Cardiac fibroblast (primary cell): ENCODE results near the gene F8.

Experiments used
- DNase-seq, 2 donors: peaks; one replicate each; pipeline versions ENCODE4 v3.0.0 to v3.0.0-alpha.2; 2010; ENCODE audit warnings: low read depth in 2 of 2
- H3K4me3 ChIP-seq, 2 donors: replicated peaks in 1 of 2; 1 replicate in 1 of 2; 2 replicates in 1 of 2; pipeline ENCODE4 v1.5.1; 2011; ENCODE audit warnings: low read depth in 2 of 2, low read length in 2 of 2, mild to moderate bottlenecking in 2 of 2, moderate library complexity in 1 of 2
- CTCF ChIP-seq: IDR thresholded peaks from one replicate; pipeline ENCODE4 v1.5.1; 2011; ENCODE audit warnings: low read depth, mild to moderate bottlenecking, low read length, inconsistent platforms

F8 gene

GRCh38 chrX:154793084-154793795 lies 229.3 kb downstream of the F8 start:
- DNase-seq: no peak
- H3K4me3 ChIP-seq: no peak overlapping the region
- no peak for TF ChIP-seq CTCF

GRCh38 chrX:154791939-154792338 lies 230.6 kb downstream of the F8 start:
- TF ChIP-seq CTCF: no peak
- no peak overlapping the region for H3K4me3 ChIP-seq
- no peak for DNase-seq

- TF ChIP-seq CTCF: no peak
- no peak for DNase-seq
Measured at GRCh38 chrX:154791467-154791866, 231.1 kb downstream of the F8 start.

More at GRCh38 chrX:154791467-154791866, 231.1 kb downstream of the F8 start:
- no peak overlapping the region for H3K4me3 ChIP-seq
